DMS79 treated with DMSO at 0.1 percent for 48 hours (cell line): ENCODE measurements around the gene NUBP2.

Experiments used
- DNase-seq: peaks from one replicate; lab custom pipeline; 2025; lab: John Stamatoyannopoulos, UW

Gene NUBP2

GRCh38 chr16:1759511-1759910 lies 23.2 kb upstream of the NUBP2 start:
- DNase-seq = no peak

- no peak for DNase-seq
Measured at GRCh38 chr16:1760911-1761310, 21.8 kb upstream of the NUBP2 start.

- no peak for DNase-seq
Measured at GRCh38 chr16:1761751-1762150, 21.0 kb upstream of the NUBP2 start.

GRCh38 chr16:1762196-1762878 lies 20.4 kb upstream of the NUBP2 start:
- no peak for DNase-seq

GRCh38 chr16:1762879-1763520 lies 19.8 kb upstream of the NUBP2 start:
- no peak for DNase-seq

GRCh38 chr16:1763521-1764511 lies 18.9 kb upstream of the NUBP2 start:
- DNase-seq = no peak

GRCh38 chr16:1764971-1765370 lies 17.8 kb upstream of the NUBP2 start:
- DNase-seq = no peak

GRCh38 chr16:1765826-1766225 lies 16.9 kb upstream of the NUBP2 start:
- no peak for DNase-seq

GRCh38 chr16:1766231-1766630 lies 16.5 kb upstream of the NUBP2 start:
- no peak for DNase-seq

- DNase-seq = no peak
Measured at GRCh38 chr16:1766701-1767100, 16.1 kb upstream of the NUBP2 start.

GRCh38 chr16:1767116-1767994 lies 15.4 kb upstream of the NUBP2 start:
- DNase-seq = no peak

- DNase-seq = no peak
Measured at GRCh38 chr16:1768061-1768766, 14.5 kb upstream of the NUBP2 start.

- no peak for DNase-seq
Measured at GRCh38 chr16:1768767-1769401, 13.9 kb upstream of the NUBP2 start.

- no peak for DNase-seq
Measured at GRCh38 chr16:1769402-1770300, 13.1 kb upstream of the NUBP2 start.

- DNase-seq = peak; percentile 69
Measured at GRCh38 chr16:1770328-1771187, 12.2 kb upstream of the NUBP2 start.

GRCh38 chr16:1771188-1771863 lies 11.4 kb upstream of the NUBP2 start, which contains the start of gene NME3:
Gene NME3 (minus strand): TSS chr16:1771543. CDS start chr16:1771534, 9 bp downstream.
- DNase-seq = peak; percentile 22

GRCh38 chr16:1771864-1772361 lies 10.8 kb upstream of the NUBP2 start:
- no peak for DNase-seq
